A673 (cell line): ENCODE results near the gene TMTC2.

Experiments
- EZH2 ChIP-seq: fragments of 200-600 bp; sonication (generic); IDR thresholded peaks from 2 replicates; pipeline ENCODE4 v1.6.1; 2017; ENCODE audit warnings: borderline replicate concordance, low read depth, mild to moderate bottlenecking, mixed read lengths, antibody characterized with exemption, low read length; ENCODE audit not compliant: poor library complexity, severe bottlenecking
- TF ChIP-seq, protein P1 (sequence below): fragments of 300-800, 200-600 bp; sonication (generic); conservative IDR thresholded peaks from 2 replicates; pipeline ENCODE4 v1.5.1; 2017; ENCODE audit warnings: low read depth, mild to moderate bottlenecking, antibody characterized with exemption, low read length, moderate library complexity, mixed read lengths

DNA sequence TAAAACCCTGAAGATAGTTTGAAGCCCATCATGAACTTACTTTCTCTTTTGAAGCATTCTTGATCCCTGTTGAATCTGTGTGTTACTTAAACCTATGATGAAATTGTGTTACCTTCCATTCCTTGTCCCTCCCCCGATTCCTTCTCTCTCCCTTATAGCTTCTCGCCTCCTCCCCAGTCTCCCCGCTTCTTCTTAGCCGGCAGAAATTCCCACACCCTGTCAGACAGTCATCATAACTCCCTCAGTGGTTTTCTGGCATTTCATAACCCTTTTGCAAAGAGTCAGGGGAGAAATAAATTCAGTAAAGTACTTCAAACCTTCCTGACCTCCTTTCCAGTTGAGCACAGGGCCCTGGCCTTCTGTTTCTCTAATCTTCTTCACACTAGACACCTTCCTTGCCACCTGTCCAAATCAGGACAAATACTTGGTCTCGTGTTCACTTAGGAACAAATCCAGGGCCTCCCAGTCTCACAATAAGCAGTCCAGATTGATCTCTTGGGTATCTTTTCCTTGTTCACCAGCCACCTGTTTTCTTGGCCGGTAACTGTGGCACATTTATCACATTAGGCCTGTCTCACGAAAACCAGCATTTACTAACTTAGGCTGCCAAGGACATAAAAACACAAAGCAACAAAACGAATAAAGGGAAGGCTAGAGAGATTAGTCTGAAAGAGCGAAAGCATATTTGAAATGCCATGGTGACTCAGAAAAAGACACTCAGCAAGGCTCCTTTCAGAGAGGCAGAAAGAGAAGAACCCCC, 355.9 kb downstream of the TMTC2 start:
- TF ChIP-seq, protein P1, sequence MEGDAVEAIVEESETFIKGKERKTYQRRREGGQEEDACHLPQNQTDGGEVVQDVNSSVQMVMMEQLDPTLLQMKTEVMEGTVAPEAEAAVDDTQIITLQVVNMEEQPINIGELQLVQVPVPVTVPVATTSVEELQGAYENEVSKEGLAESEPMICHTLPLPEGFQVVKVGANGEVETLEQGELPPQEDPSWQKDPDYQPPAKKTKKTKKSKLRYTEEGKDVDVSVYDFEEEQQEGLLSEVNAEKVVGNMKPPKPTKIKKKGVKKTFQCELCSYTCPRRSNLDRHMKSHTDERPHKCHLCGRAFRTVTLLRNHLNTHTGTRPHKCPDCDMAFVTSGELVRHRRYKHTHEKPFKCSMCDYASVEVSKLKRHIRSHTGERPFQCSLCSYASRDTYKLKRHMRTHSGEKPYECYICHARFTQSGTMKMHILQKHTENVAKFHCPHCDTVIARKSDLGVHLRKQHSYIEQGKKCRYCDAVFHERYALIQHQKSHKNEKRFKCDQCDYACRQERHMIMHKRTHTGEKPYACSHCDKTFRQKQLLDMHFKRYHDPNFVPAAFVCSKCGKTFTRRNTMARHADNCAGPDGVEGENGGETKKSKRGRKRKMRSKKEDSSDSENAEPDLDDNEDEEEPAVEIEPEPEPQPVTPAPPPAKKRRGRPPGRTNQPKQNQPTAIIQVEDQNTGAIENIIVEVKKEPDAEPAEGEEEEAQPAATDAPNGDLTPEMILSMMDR = no peak
- no peak for TF ChIP-seq EZH2
